MV-4-11 (cell line): Measurements from ENCODE around the gene GRM4.

Experiments
- DNase-seq: peaks from one replicate; lab custom pipeline; 2025; lab: John Stamatoyannopoulos, UW

The GRM4 gene

GRCh38 chr6:34142061-34142998 lies 3.6 kb downstream of the GRM4 start:
- DNase-seq = no peak

- no peak for DNase-seq
Measured at GRCh38 chr6:34140075-34140474, 5.8 kb downstream of the GRM4 start.

GRCh38 chr6:34138914-34139510 lies 6.9 kb downstream of the GRM4 start:
- DNase-seq = peak; percentile 51

GRCh38 chr6:34138191-34138590 lies 7.7 kb downstream of the GRM4 start:
- DNase-seq = no peak

- DNase-seq = no peak
Measured at GRCh38 chr6:34135541-34135940, 10.3 kb downstream of the GRM4 start.

GRCh38 chr6:34132486-34133185 lies 13.3 kb downstream of the GRM4 start:
- peak; percentile 58 for DNase-seq

- no peak for DNase-seq
Measured at GRCh38 chr6:34131326-34132290, 14.3 kb downstream of the GRM4 start.

- no peak for DNase-seq
Measured at GRCh38 chr6:34130862-34131261, 15.0 kb downstream of the GRM4 start.

- no peak for DNase-seq
Measured at GRCh38 chr6:34129753-34130152, 16.1 kb downstream of the GRM4 start.

- DNase-seq = no peak
Measured at GRCh38 chr6:34128045-34128444, 17.8 kb downstream of the GRM4 start.

GRCh38 chr6:34126419-34126818 lies 19.5 kb downstream of the GRM4 start:
- DNase-seq = no peak

- no peak for DNase-seq
Measured at GRCh38 chr6:34125939-34126338, 19.9 kb downstream of the GRM4 start.

- no peak for DNase-seq
Measured at GRCh38 chr6:34120953-34121675, 24.8 kb downstream of the GRM4 start.

- DNase-seq = no peak
Measured at GRCh38 chr6:34115915-34116314, 30.0 kb downstream of the GRM4 start.

GRCh38 chr6:34115403-34115795 lies 30.5 kb downstream of the GRM4 start:
- no peak for DNase-seq

GRCh38 chr6:34114695-34115402 lies 31.0 kb downstream of the GRM4 start:
- DNase-seq = no peak

- no peak for DNase-seq
Measured at GRCh38 chr6:34113532-34113931, 32.4 kb downstream of the GRM4 start.

GRCh38 chr6:34112126-34112525 lies 33.8 kb downstream of the GRM4 start:
- no peak for DNase-seq

- DNase-seq = no peak
Measured at GRCh38 chr6:34110610-34111009, 35.3 kb downstream of the GRM4 start.

GRCh38 chr6:34108176-34108575 lies 37.7 kb downstream of the GRM4 start:
- DNase-seq = no peak
